GM23338 (cell line): ENCODE results near the gene LY86. TPM values are rescaled to one million over a fixed set of nuclear protein-coding genes. Genes with fewer than 3 reads are reported as not detected.

ENCODE experiments used
- ATAC-seq: fragments of 200-7000 bp; cut with Tn5 transposase; 3 replicates; pipeline ENCODE4 v1.9.1; 2020
- DNase-seq: peaks from one replicate; pipeline ENCODE4 v3.0.0-alpha.2; 2015; ENCODE audit warnings: low spot score
- H2AFZ ChIP-seq: fragments of 200-600 bp; sonication (generic); 2 replicates; pipeline ENCODE4 v1.8.0; 2016; ENCODE audit warnings: antibody characterized with exemption, mild to moderate bottlenecking, moderate library complexity
- H3F3A ChIP-seq: fragments of 200-600 bp; sonication (generic); replicated peaks from 2 replicates; pipeline ENCODE4 v1.8.0; 2017; ENCODE audit warnings: antibody characterized with exemption, mixed run types, low read depth
- H3K27ac ChIP-seq: fragments of 200-600 bp; sonication (generic); 2 replicates; pipeline ENCODE4 v1.6.1; 2016; ENCODE audit warnings: low read depth
- H3K27me3 ChIP-seq: fragments of 200-600 bp; sonication (generic); 2 replicates; pipeline ENCODE4 v1.8.0; 2016; ENCODE audit warnings: mild to moderate bottlenecking, mixed run types, moderate library complexity; ENCODE audit not compliant: insufficient read depth
- H3K36me3 ChIP-seq: fragments of 200-600 bp; sonication (generic); 2 replicates; pipeline ENCODE4 v1.8.0; 2016; ENCODE audit warnings: mild to moderate bottlenecking; ENCODE audit not compliant: insufficient read depth
- H3K4me1 ChIP-seq: fragments of 200-600 bp; sonication (generic); 2 replicates; pipeline ENCODE4 v1.8.0; 2016; ENCODE audit warnings: mild to moderate bottlenecking, moderate library complexity; ENCODE audit not compliant: insufficient read depth
- H3K4me2 ChIP-seq: fragments of 200-600 bp; sonication (generic); 2 replicates; pipeline ENCODE4 v1.7.1; 2017; ENCODE audit warnings: mixed run types
- H3K4me3 ChIP-seq: fragments of 200-600 bp; sonication (generic); 2 replicates; pipeline ENCODE4 v1.6.1; 2016; ENCODE audit warnings: mixed run types
- H3K79me2 ChIP-seq: fragments of 200-600 bp; sonication (generic); replicated peaks from 2 replicates; pipeline ENCODE4 v1.8.0; 2017; ENCODE audit warnings: mild to moderate bottlenecking; ENCODE audit not compliant: insufficient read depth
- H3K9me2 ChIP-seq: fragments of 200-600 bp; sonication (generic); 2 replicates; pipeline ENCODE4 v1.8.0; 2017; ENCODE audit not compliant: insufficient read depth
- H4K20me1 ChIP-seq: fragments of 200-600 bp; sonication (generic); replicated peaks from 2 replicates; pipeline ENCODE4 v1.8.0; 2017; ENCODE audit warnings: mild to moderate bottlenecking; ENCODE audit not compliant: insufficient read depth
- H3K27ac Mint-ChIP-seq: 2 replicates; pipeline ENCODE4 v1.8.0; 2020; ENCODE audit warnings: inconsistent platforms, mild to moderate bottlenecking, moderate library complexity, mixed read lengths
- H3K27me3 Mint-ChIP-seq: 3 replicates; pipeline ENCODE4 v1.8.0; 2022; ENCODE audit warnings: low read depth, mild to moderate bottlenecking, moderate library complexity, mixed read lengths, inconsistent platforms; ENCODE audit not compliant: insufficient read depth, poor library complexity
- H3K36me3 Mint-ChIP-seq: 3 replicates; pipeline ENCODE4 v1.8.0; 2021; ENCODE audit warnings: low read depth, mild to moderate bottlenecking, inconsistent platforms, moderate library complexity, mixed read lengths
- H3K4me1 Mint-ChIP-seq: 3 replicates; pipeline ENCODE4 v1.8.0; 2020; ENCODE audit warnings: mild to moderate bottlenecking, inconsistent platforms, mixed read lengths
- H3K4me3 Mint-ChIP-seq: 3 replicates; pipeline ENCODE4 v1.8.0; 2021; ENCODE audit warnings: moderate library complexity, mild to moderate bottlenecking, inconsistent platforms, mixed read lengths
- H3K9me3 Mint-ChIP-seq: 3 replicates; pipeline ENCODE4 v1.8.0; 2020; ENCODE audit warnings: moderate library complexity, mild to moderate bottlenecking, inconsistent platforms, mixed read lengths
- CREB1 ChIP-seq: fragments of 250-450 bp; sonication (Bioruptor Pico); IDR thresholded peaks from 2 replicates; pipeline ENCODE4 v1.5.0; 2020; ENCODE audit warnings: low read depth, mild to moderate bottlenecking, moderate library complexity
- EZH2 ChIP-seq: fragments of 200-600 bp; sonication (generic); IDR thresholded peaks from one replicate; pipeline ENCODE4 v1.8.0; 2017; ENCODE audit warnings: antibody characterized with exemption, mild to moderate bottlenecking, low read depth; ENCODE audit not compliant: unreplicated experiment
- STAT1 ChIP-seq: IDR thresholded peaks from one replicate; pipeline ENCODE4 v1.6.1; 2016; ENCODE audit warnings: antibody characterized with exemption; ENCODE audit not compliant: unreplicated experiment
- ZNF114 ChIP-seq: fragments of 250-450 bp; sonication (Bioruptor Pico); IDR thresholded peaks from 2 replicates; pipeline ENCODE4 v1.5.0; 2020; ENCODE audit warnings: mild to moderate bottlenecking, moderate library complexity
- polyA plus RNA-seq: library from polyadenylated mRNA; unstranded; fragments of >200 nt; fragmentation: Nextera tagmentation; extraction: Ambion mirVana; gene quantifications from 2 replicates; pipeline ENCODE4 v1.2.1, GENCODE V29; 2016
- total RNA-seq: library from RNA; depleted of rRNA; stranded (reverse); fragments of >200 nt; shearing (Covaris generic); gene quantifications from 2 replicates; pipeline ENCODE4 v1.2.3, GENCODE V29; 2014
- TF ChIP-seq, protein P1 (sequence below): IDR thresholded peaks from 2 replicates; pipeline ENCODE4 v1.6.1; 2016; ENCODE audit warnings: antibody characterized with exemption
- TF ChIP-seq, protein P2 (sequence below), 2 experiments: fragments of 200-600 bp in 1 of 2; sonication (generic) in 1 of 2; conservative IDR thresholded peaks; 2 replicates each; pipeline versions ENCODE4 v1.5.1 to v1.6.1; 2016 to 2017; ENCODE audit warnings: antibody characterized with exemption in 2 of 2, low read depth in 2 of 2, mild to moderate bottlenecking in 2 of 2, moderate library complexity in 1 of 2

LY86 gene
- total and polyA plus RNA-seq, 2 experiments from 2014 or later: 0.29 TPM; not detected in 1

DNA sequence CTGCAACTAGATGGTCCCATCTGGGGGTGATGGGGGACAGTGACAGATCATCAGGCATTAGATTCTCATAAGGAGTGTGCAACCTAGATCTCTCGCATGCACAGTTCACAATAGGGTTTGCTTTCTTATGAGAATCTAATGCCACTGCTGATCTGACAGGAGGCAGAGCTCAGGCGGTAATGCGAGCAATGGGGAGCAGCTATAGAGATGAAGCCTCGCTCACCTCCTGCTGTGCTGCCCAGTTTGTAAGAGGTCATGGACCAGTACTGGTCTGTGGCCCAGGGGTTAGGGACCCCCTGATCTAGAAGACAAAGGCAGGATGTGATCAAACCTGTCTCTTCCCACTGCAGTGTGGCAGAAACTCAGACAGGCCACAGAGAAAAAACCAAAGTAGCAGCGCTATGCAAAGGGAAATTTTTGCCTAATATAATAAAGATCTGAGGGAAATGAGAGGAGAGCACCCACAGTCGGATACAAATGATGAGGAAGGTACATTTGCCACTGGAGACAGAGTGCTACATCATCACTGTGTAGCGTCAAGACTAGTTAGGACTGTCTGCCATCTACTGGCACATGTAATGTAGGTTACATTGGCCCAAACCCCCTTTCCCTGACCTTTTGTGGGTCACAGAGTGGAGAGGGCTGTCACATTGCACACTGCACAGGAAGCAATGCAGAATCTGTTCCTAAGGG lies 4.1 kb upstream of the LY86 start:
- Mint-ChIP-seq H3K4me3 (no peak overlapping the region), H3K36me3 (peaks cover 5% of the 10 kb centered on the region; the same call in 2 of the 3 replicates), H3K27me3 (peaks cover 6% of the 10 kb centered on the region), H3K9me3 (peaks cover 16% of the 10 kb centered on the region), H3K27ac (no peak overlapping the region), H3K4me1 (peaks cover 5% of the 10 kb centered on the region; the same call in 2 of the 3 replicates)
- TF ChIP-seq, protein P1, sequence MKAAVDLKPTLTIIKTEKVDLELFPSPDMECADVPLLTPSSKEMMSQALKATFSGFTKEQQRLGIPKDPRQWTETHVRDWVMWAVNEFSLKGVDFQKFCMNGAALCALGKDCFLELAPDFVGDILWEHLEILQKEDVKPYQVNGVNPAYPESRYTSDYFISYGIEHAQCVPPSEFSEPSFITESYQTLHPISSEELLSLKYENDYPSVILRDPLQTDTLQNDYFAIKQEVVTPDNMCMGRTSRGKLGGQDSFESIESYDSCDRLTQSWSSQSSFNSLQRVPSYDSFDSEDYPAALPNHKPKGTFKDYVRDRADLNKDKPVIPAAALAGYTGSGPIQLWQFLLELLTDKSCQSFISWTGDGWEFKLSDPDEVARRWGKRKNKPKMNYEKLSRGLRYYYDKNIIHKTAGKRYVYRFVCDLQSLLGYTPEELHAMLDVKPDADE: no peak
- TF ChIP-seq CREB1: no peak
- TF ChIP-seq, protein P2, sequence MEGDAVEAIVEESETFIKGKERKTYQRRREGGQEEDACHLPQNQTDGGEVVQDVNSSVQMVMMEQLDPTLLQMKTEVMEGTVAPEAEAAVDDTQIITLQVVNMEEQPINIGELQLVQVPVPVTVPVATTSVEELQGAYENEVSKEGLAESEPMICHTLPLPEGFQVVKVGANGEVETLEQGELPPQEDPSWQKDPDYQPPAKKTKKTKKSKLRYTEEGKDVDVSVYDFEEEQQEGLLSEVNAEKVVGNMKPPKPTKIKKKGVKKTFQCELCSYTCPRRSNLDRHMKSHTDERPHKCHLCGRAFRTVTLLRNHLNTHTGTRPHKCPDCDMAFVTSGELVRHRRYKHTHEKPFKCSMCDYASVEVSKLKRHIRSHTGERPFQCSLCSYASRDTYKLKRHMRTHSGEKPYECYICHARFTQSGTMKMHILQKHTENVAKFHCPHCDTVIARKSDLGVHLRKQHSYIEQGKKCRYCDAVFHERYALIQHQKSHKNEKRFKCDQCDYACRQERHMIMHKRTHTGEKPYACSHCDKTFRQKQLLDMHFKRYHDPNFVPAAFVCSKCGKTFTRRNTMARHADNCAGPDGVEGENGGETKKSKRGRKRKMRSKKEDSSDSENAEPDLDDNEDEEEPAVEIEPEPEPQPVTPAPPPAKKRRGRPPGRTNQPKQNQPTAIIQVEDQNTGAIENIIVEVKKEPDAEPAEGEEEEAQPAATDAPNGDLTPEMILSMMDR (conservative IDR thresholded peaks at IDR 0.05; ENCODE audit: low read depth in 2 of 2): peak in 1 of 2 experiments; percentile 43; a peak in 2 of 4 replicates
- no peak for TF ChIP-seq STAT1
- Histone ChIP-seq H3K9me2 (no peaks in the 10 kb centered on the region), H3K27me3 (no peaks in the 10 kb centered on the region), H3K27ac (no peak overlapping the region), H2AFZ (no peak overlapping the region), H4K20me1 (no peaks in the 10 kb centered on the region), H3K4me3 (no peak overlapping the region), H3K36me3 (no peaks in the 10 kb centered on the region), H3K79me2 (no peaks in the 10 kb centered on the region), H3F3A (no peaks in the 10 kb centered on the region), H3K4me2 (no peak overlapping the region), H3K4me1 (no peaks in the 10 kb centered on the region)
- DNase-seq (no peak), ATAC-seq (peak; percentile 45; the same call in 2 of the 3 replicates)

DNA sequence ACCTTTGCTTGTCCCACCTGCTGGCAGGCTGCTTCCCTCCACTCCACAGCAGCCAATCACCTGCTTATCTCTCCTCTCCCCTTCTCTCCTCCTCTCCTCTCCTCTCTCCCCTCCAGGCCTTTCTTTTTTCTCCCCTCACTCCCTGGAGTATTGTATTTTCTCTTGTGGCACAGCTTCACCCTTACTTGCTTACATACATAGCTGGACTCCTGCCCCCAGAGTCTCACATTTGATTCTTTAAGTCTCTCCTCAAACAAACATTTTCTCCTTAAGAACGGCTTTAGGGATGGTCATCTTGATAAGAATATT lies 3.6 kb upstream of the LY86 start:
- Histone ChIP-seq H3K4me2 (no peak overlapping the region), H2AFZ (no peak overlapping the region), H3K27me3 (no peaks in the 10 kb centered on the region), H3K36me3 (no peaks in the 10 kb centered on the region), H3K79me2 (no peaks in the 10 kb centered on the region), H3K27ac (no peak overlapping the region), H3K4me1 (no peaks in the 10 kb centered on the region), H3F3A (no peaks in the 10 kb centered on the region), H3K9me2 (no peaks in the 10 kb centered on the region), H4K20me1 (no peaks in the 10 kb centered on the region), H3K4me3 (no peak overlapping the region)
- Mint-ChIP-seq H3K4me3 (no peak overlapping the region), H3K36me3 (peaks cover 5% of the 10 kb centered on the region; the same call in 1 of the 3 replicates), H3K27ac (no peak overlapping the region), H3K27me3 (peaks cover 2% of the 10 kb centered on the region), H3K9me3 (peaks cover 12% of the 10 kb centered on the region), H3K4me1 (peaks cover 5% of the 10 kb centered on the region; the same call in 2 of the 3 replicates)
- ATAC-seq (no peak), DNase-seq (no peak)
- no peak for TF ChIP-seq ZNF114 (CRISPR knock-in tag)
- TF ChIP-seq, protein P1: no peak
- TF ChIP-seq EZH2: no peak
